NCI-H510A (cell line): ENCODE results near the gene KCNAB1.

Experiments
- DNase-seq: peaks from one replicate; lab custom pipeline; 2025; lab: John Stamatoyannopoulos, UW

KCNAB1 gene

DNA sequence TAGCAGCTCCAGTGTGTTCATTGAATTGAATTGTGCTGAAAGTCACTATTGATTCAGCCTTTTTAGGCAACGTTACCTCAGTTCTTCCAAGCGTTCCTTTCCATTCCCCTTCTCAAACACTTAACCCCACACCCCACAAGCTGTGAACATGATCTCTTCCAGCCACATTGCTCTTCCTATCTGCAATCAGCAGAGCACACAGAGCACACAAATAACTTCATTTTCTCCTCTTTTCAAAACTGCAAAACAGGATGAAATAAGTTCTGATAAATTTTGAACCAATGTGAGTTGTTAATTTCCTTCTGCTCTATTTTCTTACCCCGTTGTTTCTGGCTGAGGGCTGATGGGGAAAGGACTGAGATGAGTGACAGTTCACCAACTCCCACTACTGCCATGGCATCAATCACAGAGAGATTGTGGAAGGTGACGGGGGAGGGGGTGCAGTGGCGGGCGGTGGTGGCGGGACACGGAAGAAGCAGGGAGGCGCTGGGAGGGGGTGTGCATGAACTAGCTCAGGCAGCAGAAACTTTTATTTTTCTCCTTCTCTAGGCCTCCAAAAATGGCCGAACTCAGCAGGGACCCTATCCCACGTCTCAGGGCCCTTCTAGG is 287.3 kb downstream of the KCNAB1 start:
- no peak for DNase-seq

DNA sequence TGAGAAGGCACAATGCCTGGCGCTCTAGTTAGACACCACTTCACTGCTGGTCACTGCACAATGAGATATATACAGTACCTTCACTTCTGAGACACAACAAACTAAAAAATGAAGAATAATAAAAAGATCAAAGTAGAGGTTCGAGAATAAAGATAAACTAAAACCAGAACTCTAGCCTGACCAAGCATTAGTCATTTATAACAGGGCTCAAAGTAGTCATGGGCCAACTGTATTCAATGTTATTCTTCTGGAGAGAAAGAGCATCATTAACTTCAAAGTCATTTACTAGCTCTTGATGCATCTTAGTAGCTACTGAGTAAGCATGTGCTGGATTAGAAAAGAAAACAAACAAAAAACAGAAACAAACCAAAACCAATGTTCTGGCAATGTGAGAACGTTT is 289.3 kb downstream of the KCNAB1 start:
- DNase-seq: no peak

DNA sequence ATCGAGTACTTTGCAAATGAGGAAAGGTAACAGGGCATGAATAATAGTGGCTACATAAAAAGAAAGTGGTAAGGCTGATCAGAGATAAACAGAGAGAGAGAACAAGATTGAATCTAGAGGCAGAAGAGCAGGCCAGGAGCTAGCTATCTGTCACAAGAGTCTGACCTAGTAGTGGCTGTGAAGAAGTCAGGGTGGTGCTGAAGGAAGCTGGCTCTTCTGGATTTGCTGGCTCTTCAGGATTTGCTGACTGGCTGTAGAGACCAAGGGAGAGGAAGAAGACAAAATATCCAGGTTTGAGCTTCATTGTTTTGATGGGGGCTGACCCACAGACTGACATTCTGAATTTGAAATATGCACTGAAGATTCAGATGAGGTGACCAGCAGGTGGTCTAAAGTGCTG is 292.2 kb downstream of the KCNAB1 start:
- DNase-seq: no peak

DNA sequence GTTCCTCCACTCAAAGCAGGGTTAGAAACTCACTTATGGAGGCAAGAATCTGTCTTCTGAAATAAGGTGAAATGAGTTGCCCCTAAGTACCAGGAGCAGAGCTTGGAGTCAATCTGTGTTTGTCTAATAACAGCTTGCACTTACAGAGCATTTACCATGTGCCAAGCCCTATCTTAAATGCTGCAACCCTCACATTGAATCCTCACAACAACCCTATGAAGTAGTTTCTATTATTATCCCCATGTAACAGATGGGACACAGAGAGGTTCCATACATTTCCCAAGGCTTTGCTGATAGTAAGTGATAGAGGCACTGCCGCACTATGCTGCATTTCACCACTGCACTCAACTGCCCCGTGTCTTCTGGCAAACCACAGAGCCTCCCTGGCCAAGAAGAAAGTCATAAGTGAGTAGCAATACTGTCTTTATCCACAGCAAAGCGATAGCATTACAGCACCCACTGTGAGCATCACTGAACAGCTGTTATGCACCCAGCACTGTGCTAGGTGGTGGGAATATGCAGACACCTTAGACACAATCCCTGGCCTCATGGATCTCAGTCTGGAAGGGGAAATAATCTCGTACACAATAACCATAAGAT is 293.0 kb downstream of the KCNAB1 start:
- DNase-seq: no peak

DNA sequence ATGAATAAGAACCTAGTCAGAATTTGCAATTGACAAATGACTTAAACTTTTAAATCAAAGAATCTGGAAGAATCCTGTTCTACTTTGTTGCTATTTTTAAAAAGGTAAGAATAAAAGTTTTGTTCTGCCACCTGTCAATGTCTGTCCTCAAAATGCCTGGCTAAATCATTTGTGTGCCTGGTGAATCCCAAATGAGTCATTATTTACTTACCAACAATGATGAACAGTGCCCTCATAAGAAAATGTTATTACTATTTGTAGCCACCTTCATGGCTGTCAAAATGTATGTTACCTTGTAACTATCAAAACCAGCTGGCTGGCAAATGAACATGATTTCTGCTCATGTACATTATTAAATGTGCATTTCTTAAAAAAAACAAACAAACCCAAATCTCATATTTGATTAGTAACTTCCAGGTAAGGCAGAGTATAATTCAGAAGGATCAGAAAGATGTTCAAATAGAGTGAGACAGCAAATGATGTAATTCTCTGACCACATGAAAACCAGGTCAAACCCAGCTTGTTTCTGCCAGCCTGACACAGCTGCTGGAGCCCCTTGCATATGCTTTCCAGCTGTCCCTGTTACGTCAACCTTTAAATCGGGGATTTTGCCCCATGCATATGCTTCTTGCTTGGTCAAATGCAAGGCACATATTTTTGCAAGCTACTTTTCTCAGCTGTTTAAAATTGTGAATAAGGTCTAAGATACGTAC is 296.6 kb downstream of the KCNAB1 start:
- no peak for DNase-seq

DNA sequence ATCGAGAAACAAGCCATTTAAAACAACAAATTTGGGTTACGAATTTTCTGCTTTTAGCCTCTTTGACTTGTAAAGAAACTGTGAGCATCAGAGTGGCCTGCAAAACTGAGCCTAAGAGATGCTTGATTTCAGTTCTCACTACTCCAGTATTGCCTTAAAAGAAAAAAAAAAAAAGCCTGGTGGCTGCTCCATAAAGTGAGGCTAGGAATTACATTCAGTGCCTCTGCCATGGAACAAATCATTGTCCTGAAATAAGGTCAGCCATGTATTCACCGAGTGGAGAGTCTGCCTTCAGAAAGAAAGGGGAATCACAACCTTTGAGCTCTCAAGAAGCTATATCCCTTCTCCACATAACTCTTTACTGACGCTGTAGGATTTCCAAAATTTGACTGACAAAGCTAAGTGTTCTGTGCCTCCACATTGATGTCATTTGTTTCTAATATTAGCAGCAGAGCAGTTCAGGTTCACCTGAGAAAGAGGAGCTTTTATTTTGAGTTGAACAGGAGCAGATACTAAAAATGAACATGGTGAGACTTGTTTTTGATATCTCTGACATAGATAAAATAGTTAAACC is 297.3 kb downstream of the KCNAB1 start:
- DNase-seq: no peak

DNA sequence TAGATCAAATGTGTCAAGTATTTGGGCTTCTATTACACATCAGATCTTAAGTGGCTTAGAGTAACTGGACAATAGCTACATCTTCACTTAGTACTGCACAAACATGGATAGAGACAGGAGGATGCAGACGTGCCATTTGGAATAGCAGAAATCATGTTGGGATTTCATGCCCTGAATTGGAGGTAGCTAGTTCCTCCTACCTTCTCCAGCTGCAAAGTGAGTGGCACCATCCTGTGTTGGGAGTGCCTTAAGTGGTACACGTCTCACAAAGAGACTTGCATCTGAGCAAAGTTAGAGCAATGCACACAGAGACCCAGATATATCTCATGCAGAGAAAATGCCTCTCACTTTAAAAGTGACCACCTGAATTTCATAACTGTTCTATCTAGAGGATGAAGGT is 298.1 kb downstream of the KCNAB1 start:
- no peak for DNase-seq

DNA sequence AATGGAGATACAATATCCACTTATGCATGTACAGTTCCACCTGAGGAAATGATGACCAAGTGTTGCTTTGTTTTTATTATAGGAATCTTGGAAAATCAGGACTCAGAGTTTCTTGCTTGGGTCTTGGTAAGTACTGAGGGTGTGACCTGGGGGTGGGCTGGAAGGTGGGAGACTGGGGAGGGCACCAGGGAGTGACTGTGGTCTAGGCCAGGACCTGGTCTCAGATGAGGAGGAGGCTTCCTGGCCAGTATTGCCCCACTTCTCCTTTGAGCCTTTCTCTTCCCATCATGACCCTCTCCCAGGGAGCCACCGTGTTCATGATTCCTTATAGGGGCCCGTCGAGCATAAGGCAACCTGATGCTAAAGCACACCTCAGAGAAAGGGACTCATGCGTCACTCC is 301.2 kb downstream of the KCNAB1 start:
- no peak for DNase-seq

DNA sequence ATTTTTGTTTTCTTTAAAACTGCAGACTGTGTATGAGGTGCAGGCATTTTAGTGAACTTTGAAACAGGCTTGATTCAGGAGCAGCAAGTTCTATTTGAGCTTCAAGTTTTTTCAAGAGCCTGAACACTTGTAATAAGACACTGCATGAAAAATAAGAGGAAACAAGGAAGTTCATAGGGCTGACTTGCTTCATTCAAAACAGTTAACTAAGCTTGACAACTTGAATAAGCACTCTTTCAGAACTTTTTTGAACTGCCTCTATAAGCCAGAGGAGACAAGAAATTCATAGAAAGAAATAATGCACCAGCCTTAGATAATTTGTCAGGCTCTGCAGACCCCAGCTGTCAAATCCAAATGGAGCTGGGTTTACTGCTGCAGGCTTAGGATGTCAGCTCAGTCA is 304.4 kb downstream of the KCNAB1 start:
- no peak for DNase-seq

DNA sequence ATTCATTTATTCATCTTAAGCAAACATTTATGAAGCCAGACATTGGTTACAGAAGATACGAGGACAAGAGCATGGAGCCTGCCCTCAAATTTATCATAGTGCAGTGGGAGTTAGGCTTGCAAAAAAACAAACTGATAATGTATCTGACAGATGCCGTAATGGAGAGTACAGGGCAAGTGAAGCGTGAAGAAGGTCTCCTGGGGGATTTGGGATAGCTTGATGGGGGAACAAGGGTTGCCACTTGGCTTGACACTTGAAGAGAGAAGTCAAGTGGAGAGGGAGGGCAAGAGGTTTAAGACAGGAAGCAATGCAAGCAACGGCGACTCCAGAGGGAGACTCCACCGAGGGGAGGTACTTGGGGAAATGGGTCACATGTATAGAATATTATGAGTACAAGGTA is 305.3 kb downstream of the KCNAB1 start:
- no peak for DNase-seq

DNA sequence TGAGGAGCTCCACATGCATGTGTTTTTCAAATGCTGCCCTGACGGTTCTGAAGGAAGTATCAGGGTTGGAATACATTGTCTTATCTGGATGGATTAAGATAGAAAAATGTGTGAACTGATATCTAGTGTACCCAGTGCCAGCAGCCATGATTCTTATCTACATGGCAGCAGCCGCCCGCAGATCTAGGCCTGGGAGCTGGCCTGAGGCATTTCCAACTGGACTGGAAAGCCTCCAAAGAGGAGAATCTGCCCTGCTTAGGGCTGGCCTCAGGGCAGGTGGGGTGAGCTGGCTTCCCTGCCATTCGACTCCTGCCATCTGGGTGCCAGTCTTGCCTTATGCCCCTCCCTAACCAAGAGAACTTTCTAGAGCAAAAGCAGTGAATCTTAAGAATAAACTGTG is 308.7 kb downstream of the KCNAB1 start:
- no peak for DNase-seq

DNA sequence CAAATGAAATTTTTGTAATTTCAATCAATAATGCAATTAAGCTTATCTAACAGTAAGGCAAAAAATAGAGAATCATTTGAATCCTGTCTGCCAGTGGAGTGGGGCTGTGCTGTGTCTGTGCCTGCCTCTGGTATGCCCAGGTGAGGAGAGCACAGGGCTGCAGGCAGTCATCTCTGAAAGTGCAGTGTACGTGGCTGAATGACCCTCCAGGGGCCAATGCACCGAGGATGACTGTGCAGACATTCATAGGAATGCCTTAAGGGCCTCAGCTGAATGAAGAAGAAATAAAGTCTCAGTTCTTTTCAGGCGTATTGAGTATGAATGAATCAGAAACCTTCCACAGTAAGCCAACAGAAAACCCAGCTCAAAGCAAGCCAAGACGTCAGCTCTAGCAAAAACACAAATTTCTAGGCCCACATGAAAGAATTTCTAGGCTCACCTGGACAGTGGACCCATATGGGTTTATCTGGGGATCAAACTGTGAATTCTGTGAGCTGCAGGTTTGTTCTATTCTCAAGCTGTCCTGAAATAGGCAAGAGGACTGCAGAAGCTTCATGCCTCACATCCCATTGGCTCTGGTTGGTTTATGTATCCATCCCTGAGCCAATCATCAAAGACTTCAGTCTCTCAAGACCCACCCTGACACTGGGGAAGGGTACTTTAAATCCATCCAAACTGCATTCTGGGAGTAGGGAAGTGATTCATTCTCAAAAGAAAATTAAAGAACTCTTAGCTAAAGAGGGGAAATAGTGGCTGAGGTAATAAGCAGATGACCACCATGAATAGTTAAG is 311.2 kb downstream of the KCNAB1 start:
- DNase-seq: no peak

DNA sequence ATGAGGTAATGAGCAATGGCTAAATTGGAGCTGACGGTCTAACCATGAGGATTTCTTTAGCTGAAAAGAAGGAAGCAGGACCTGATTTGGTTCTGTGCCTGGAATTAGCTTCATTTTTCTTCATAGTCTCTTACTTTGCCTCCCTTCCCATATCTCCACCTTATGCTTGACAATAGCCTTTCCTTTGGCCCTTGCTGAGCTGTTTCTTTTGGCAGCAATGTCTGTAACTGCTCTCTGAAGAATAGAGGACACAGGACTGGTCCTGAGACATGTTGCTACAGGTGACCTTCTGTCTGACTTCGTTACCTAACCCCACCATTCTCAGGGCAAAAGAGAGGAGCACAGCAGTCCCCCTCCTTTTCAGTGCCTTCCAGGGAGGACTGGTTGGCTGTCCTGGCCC is 312.2 kb downstream of the KCNAB1 start:
- DNase-seq: no peak

DNA sequence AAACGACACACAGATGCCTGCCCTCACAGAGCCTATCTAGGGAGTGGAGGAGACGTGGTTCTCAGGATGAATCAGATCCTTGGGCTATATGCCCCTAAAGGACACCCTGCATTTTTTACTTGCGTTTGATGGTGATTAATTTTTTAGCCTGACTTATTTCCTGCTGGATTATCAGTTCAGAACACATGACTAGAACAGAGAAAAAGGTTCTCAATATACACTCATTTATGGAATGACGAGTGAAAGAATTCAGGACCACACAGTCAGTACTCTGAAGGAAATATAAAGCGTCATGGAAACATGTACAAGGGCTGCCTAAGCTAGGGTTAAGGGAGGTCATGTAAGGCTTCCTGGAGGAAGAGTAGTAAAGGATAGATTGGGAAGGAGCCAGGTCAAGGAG is 312.8 kb downstream of the KCNAB1 start:
- DNase-seq: no peak

DNA sequence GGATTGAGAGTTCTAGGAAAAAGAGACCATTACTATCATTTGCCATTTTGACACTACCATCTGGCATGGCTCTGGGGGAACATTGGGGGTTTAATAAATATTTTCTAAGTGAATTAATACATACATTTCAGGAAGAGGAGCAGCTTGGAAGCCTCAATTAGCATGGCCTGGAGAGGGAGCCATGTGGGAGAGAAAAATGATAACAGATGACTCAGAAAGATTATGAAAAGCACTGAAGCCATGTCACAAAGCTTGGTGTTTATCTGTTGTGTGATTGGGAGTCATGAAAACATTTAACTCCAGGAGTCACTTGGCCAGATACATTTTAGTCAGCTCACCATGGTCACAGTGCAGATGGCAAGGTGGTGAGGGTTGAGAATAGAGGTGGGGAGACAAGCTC is 313.5 kb downstream of the KCNAB1 start:
- no peak for DNase-seq

DNA sequence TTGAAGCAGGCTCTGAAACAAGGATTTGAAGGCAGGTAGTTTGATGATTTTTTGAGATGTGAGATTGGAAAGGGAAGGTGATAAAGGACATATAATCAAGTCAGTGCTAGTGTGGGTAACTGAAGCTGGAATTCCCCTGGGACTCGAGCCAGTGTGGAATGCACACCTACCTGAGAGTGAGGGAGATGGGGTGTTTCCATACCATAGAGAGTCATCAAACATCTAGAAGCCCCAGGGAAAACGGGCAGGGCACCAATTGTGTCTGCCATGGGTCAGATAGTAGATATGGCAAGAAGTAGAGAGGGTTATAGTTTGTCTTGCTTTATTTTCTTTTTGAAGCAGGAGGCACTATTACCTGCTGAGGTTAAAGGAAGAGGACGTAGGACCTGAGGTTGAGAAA is 314.5 kb downstream of the KCNAB1 start:
- DNase-seq: no peak

DNA sequence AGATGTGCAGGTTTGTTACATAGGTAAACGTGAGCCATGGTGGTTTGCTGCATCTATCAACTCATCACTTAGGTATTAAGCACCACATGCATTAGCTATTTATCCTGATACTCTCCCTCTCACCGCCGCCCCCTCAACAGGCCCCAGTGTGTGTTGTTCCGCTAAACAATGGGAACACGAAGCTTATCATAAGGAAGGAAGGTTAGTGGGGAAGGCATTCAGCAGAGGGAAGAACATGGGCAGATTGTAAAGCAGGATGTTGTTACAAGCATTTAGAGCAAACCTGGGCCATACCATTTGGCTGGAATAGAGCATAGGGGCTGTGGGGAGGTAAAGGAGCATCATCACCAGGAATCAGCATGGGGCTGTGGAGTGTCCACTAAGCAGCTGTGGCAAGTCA is 322.7 kb downstream of the KCNAB1 start:
- DNase-seq: no peak

DNA sequence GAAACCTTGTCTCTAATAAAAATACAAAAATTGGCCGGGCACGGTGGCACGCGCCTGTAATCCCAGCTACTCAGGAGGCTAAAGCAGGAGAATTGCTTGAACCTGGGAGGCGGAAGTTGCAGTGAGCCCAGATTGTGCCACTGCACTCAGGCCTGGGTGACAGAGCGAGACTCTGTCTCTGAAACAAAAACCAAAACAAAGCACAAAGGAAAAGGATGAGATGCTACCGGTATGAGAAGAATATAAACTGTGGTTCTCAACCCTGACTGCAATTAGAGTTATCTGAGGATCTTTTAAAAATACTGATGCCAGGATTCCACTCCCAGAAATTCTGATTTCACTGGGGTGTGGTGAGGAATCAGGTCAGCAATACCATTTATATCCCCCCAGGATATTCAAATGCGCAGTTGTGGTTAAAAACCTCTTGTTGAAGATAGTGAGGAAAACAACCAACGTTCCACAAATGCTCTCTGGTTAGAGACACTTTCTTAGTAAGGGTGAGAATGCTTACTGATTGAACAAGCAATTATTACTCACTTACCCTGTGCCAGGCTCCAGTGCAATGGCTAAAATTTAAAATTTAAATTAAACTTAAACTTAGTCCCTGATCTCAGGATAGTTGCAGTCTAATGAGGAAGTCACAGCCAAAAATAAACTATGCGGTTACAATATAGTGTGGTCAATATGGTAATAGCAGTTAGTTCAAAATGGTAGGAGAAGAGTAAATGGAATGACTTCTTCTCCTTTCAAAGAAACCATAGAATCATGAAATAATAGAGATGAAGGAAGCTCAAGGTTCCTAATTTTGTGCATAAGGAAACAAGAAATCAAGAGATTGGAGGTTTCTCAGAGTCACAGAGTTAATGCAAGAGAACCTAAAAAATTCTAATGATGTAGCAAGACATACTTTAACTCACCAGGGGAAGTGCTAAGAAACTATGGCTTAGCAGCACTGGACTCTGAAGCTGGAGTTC is 325.0 kb downstream of the KCNAB1 start:
- no peak for DNase-seq

DNA sequence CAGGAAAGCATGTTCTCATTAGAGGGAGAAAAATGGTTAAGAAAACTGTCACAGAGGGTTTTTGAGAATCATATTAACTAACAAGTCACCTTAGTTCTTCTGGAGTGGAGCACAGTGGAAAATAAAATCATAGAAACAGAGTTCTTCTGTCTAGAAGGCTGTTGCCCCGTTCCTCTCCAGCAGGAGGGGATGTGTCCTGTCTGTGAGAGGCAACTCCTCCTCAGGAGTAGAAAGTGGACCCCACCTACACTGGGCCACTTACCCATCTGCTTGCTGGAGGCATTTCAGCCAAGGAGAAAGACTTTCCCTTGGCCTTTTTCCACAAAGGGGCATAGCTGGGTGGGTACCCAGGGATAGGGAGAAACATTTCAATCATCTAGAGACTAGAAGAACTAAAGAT is 327.9 kb downstream of the KCNAB1 start:
- no peak for DNase-seq

DNA sequence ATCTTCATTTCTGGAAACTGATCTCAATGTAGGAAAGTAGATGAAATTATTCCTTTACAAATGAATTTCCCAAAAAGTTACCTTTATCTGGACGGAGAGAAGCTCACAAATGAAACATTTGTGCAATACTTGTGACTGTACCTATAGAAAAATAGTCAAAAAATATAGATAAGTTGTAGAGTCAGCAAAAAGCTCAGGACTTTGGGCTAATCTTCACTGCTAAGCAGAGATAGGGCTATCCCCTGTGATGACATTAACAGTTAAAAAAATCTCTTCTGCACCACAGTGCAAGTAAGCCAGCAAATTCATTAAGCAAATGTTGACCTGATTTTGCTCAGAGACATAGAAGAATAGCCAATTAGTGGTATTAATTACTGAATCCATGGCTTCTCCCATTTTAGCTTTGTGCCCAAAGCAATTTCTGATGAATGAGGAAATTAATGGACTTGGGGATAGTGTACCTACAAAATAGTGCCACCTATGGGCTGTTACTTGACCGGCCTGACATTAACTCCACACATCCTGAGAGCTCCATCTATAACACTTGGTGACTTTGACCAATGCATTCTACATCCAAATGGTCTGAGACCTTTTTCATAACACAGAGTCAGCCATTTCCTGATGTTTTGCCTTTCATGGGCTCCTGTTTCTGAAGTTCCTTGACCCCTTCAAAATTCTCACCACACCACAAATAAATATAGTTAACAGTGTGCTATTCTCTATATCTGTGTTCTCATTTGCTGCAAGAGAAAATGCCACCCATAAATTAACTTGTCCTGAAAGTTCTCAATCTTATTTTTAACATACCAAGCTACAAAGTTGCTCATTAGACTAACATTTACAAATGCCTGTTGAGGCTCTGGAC is 329.6 kb downstream of the KCNAB1 start:
- no peak for DNase-seq
